GM21367 (cell line): ENCODE results near the gene ERCC8.

Source experiments
- ATAC-seq: cut with Tn5 transposase; IDR thresholded peaks from one replicate; pipeline ENCODE4 v1.9.1; 2021; ENCODE audit not compliant: unreplicated experiment

ERCC8 gene

DNA sequence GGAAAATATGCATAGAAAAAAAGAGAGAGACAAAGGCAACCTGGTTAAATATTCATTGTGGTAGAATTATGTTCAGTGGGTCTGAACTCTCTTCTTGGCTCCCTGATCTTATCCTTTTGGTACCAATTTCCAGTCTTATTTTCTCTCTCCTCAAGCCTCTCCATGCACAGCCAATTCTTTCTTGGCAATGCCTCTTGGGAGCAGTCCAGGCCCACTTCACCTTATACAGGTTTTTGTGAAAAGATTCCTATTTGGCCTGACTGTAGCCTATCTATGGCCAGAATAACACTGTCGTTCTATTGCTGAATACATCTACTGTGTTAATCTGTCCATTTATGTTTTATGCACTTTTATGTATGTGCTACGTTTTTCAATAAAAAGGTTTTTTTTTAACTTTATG is 103.5 kb downstream of the ERCC8 start:
- ATAC-seq = no peak

DNA sequence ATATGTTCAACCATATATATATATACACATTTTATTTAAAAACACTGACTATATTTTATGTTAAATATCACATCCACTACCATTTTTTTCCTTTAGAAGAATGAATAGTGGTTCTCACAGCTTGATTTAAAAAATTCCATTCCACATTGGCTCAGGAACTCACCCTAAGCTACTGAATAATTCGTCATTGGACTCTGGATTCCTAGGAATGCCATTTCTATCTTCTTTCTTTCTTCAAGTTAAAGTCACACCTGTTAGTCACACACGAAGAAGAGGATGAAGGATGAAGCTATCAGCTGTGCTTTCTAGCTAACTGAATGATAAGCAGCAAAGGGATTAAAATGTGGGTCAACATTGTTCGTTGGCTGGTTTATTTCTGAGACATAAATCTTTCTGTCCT is 108.7 kb downstream of the ERCC8 start:
- no peak for ATAC-seq

DNA sequence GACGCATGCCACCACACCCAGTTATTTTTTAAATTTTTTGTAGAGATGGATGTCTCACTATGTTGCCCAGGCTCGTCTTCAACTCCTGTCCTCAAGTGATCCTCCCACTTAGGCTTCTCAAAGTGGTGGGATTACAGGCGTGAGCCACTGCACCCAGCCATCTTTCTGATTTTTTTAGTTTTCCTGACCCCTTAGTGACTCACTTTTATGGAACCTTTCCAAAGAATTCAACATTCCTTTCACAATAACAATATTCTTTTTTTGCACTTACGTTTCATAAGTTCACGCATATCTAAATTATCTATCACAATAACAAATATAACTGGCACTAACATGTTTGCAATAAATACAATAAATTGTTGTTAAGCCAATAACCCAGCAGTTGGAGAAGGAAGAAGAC is 109.3 kb downstream of the ERCC8 start:
- no peak for ATAC-seq

DNA sequence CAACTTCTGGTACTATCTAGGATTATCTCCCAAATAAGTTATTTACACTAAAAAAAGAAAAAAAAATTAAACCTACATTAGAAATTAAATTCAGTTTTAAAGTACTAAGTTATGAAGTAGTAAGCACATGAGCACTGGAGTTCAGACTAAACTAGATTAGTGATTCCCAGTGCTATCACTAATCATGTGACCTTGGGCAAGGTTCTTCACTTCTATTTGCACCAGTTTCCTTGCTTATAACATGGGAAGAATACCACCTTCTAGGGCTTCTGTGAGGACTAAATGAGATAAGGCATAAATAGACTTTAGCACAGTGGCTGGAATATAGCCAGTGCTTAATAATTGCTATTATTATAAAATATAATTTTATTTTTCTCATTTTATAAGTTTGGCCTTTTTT is 111.3 kb downstream of the ERCC8 start:
- ATAC-seq = no peak

DNA sequence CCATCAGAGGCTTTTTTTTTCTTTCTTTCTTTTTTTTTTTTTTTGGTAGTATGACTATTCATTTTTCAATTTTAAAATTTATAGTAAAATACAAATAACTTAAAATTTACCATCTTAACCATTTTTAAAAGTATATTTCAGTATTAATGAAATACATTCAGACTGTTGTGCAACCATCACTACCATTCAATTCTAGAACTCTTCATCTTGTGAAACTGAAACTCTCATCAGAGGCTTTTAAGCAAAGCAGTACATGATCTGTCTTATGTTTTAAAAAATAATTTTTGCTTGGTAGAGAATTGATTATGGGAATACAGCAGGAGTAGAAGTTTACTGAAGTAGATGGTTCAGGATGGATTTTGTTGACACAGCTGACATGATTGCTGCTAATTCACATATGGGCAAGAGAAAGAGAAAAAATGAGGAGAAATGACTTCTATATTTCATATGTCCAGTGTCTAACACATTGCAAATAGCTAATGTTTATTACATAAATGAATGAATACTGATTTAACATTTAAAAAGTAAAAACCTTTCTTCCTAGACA is 114.2 kb downstream of the ERCC8 start:
- no peak for ATAC-seq

DNA sequence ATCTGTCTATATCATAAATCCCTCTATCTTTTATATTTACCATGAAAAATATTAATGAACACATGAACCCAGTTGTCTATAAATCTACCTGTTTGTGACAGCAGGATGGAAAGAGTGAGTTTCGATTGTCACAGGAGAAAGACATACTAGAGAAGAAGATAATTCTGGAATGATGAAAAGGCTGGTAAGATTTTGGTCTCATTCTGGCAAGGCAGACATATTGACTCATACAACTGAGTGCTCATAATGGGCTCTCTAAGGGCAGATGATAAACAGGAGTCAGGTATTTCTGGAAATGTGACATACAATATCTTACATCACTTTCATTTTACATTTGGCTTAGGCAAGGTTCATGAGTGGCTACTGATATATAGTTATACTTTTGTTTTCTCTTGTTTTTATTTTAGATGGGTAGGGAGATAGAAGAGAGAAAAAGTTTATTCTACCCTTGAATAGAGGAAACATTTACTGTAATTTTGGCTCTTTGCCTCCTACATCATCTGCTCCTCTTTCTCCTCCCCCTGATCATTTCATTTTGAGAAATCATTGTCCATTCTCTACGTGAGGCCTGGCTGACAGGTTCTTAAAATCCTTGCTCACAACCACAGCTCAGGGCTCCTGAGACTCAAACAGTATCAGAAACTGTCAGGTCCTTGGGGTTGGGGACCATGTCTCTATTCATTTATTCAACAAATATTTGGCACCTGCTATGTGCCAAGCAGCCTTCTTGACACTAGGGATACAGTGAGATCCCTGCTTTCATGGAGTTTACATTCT is 115.2 kb downstream of the ERCC8 start:
- ATAC-seq = no peak

DNA sequence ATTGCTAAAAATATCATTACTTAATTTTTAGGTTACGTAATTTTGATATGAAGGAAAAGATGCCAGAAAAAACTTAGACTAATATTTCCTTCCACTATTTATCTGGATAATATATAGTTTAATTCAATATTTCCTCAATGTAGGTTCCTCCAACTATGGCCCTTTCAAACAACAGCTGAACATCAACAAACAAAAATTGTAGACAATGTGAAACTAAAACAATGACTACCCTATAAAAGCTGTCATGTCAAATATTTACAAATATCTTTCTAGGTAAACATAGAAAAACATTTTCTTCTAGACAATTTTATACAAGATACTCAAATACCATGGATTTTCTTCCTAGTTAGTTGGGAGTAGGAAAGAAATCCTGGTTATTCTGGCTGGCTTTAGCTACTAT is 117.7 kb downstream of the ERCC8 start:
- ATAC-seq = no peak

DNA sequence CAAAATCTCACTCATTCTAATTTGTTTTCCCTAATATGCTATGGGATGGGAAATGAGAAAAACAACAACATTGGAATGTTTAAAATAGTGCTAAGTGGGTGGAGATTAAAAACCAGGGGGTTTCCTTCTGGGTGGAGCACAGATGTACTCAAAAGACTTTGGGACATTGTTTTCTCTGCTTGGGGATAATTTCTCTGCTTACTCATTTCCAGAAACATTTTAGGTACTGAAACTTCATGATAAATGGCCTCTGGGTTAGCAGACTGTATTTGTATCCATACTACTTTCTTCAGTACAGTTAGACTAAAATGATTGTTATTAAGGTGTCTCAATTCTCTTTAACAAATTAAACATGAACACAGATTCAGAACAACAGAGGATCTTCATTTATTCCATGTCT is 118.2 kb downstream of the ERCC8 start:
- ATAC-seq = peak; percentile 77
